ENCODE data around the gene MTA3. TPM values are rescaled to one million over a fixed set of nuclear protein-coding genes. Genes with fewer than 3 reads are reported as not detected.

MTA3 gene
- total and polyA plus RNA-seq, 2 of the 8 experiments (the other 6 are each of a cell fraction or from before 2014, with no cell fraction given), result 125 to 184 TPM

DNA sequence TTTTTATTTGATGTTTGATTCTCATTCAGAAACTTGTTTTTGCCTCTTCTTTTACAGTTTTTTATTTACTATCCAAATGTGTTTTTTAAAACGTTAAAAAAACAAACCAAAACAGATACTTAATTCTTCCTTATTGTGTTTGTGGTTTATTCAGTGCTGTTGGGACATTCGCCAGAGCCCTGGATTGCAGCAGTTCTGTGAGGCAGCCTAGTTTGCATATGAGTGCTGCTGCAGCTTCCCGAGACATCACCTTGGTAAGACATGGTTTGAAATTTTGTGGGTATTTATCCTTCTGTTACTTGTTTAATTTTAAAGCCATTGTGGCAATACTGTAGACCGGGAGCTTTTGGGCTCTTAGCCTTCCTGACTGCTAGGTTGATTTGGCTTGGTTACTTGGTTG is 91.2 kb downstream of the MTA3 start:
- Histone ChIP-seq H3K4me2 (ENCODE audit: insufficient read depth in 1 of 2, low read depth in 2 of 2, low read length in 2 of 2) (no peak overlapping the region), H3K18ac (ENCODE audit: extremely low read depth, low read length) (no peak overlapping the region), H3K4me3 (ENCODE audit: extremely low read depth in 1 of 4, insufficient read depth in 2 of 4, low read depth in 3 of 4, low read length in 4 of 4) (peak overlapping the region in 1 of 4 experiments; percentile 7; a peak in 1 of 8 replicates), H3K9ac (replicated peaks in 1 of 4; ENCODE audit: extremely low read depth in 1 of 4, low read depth in 3 of 4, low read length in 3 of 4) (no peak overlapping the region), H3K27me3 (replicated peaks in 1 of 4; ENCODE audit: control insufficient read depth in 3 of 4, extremely low read depth in 1 of 4, insufficient read depth in 3 of 4, low read length in 3 of 4) (no peaks in the 10 kb centered on the region), H3K23ac (ENCODE audit: insufficient read length) (no peak overlapping the region), H4K20me1 (replicated peaks in 1 of 2; ENCODE audit: control insufficient read depth in 1 of 2, insufficient read depth in 2 of 2, low read length in 2 of 2) (peaks cover 0 to 3% of the 10 kb centered on the region in 2 experiments), H4K91ac (replicated peaks; ENCODE audit: insufficient read length, low read length) (no peak overlapping the region), H3K27ac (ENCODE audit: low read depth, low read length) (no peak overlapping the region), H3K14ac (ENCODE audit: insufficient read length) (no peak overlapping the region), H2AK5ac (ENCODE audit: low read depth, low read length) (no peak overlapping the region), H3K23me2 (ENCODE audit: low read depth, low read length) (no peaks in the 10 kb centered on the region), H2BK12ac (ENCODE audit: low read depth, low read length) (no peak overlapping the region), H2BK5ac (ENCODE audit: low read depth, low read length) (no peak overlapping the region), H3K4ac (replicated peaks; ENCODE audit: insufficient read length, low read depth, low read length) (no peak overlapping the region), H3K79me2 (ENCODE audit: control insufficient read depth in 1 of 2, insufficient read depth in 2 of 2, low read length in 2 of 2) (peaks cover 0 to 52% of the 10 kb centered on the region in 2 experiments; a peak in 3 of 4 replicates), H2BK120ac (replicated peaks; ENCODE audit: low read depth, low read length) (no peak overlapping the region), H3K36me3 (ENCODE audit: control insufficient read depth in 2 of 4, insufficient read depth in 4 of 4, low read length in 3 of 4) (peaks cover 2 to 51% (median 14%) of the 10 kb centered on the region in 4 experiments; a peak in 4 of 8 replicates), H3K9me3 (ENCODE audit: insufficient read depth in 2 of 2, low read depth in 1 of 2, low read length in 1 of 2) (no peaks in the 10 kb centered on the region), H3K4me1 (replicated peaks in 1 of 4; ENCODE audit: control insufficient read depth in 3 of 4, insufficient read depth in 4 of 4, low read length in 3 of 4) (peaks cover 2 to 12% (median 9%) of the 10 kb centered on the region in 4 experiments; a peak in 5 of 7 replicates), H2AFZ (ENCODE audit: low read length) (no peak overlapping the region), H4K8ac (ENCODE audit: extremely low read depth, insufficient read depth, low read length) (no peak overlapping the region), H3K56ac (replicated peaks; ENCODE audit: insufficient read length, low read depth, low read length) (no peak overlapping the region), H4K5ac (ENCODE audit: insufficient read length, low read depth, low read length) (no peak overlapping the region), H3K79me1 (ENCODE audit: low read depth, low read length) (no peaks in the 10 kb centered on the region; the same call in 1 of the 2 replicates), H2BK15ac (ENCODE audit: low read length) (no peak overlapping the region), H2BK20ac (ENCODE audit: low read length) (no peak overlapping the region)
- FAIRE-seq (peak; percentile 82), DNase-seq (ENCODE audit: low read depth in 1 of 2, low spot score in 2 of 2) (no peak)
- POLR2A ChIA-PET (ENCODE audit: partially characterized antibody), result interaction anchor here (1.0 to 1.7 kb wide), 2 partner anchors 52 to 181 kb away, joined by 4 to 5 read pairs; no protein-coding TSS in a partner anchor
- 48% methylated on average over 4 of the region's 4 CpGs; no CpG with 5 or more reads in 1 of the 2 experiments for WGBS, 2 experiments (ENCODE audit: extremely low coverage in 1 of 2, insufficient coverage in 1 of 2, insufficient read length in 1 of 2, insufficient replicate concordance in 2 of 2, low coverage in 1 of 2, low lambda C conversion rate in 2 of 2, missing lambda C conversion rate in 1 of 2)
- CTCF ChIA-PET (ENCODE audit: partially characterized antibody), result interaction anchor here (0.7 kb wide), 1 partner anchor 69 kb away, joined by 3 read pairs; no protein-coding TSS in a partner anchor
- TF ChIP-seq SP1 (IDR thresholded peaks at IDR 0.05; ENCODE audit: low read depth, low read length) (no peak), CTBP2 (IDR thresholded peaks at IDR 0.05; ENCODE audit: borderline replicate concordance, insufficient read depth, insufficient read length, low read length) (no peak), TEAD4 (IDR thresholded peaks at IDR 0.05; ENCODE audit: low read depth, low read length) (no peak), JUN (IDR thresholded peaks at IDR 0.05; ENCODE audit: low read depth, low read length) (no peak), BRCA1 (IDR thresholded peaks at IDR 0.05; ENCODE audit: low read depth, low read length) (no peak), ZNF274 (IDR thresholded peaks at IDR 0.05; ENCODE audit: borderline replicate concordance, extremely low read depth, low read length) (no peak), JUND (IDR thresholded peaks at IDR 0.05; ENCODE audit: low read length) (no peak), CHD1 (IDR thresholded peaks at IDR 0.05; ENCODE audit: low read depth, low read length) (no peak), PHF8 (conservative IDR thresholded peaks at IDR 0.05; ENCODE audit: low read depth, low read length) (no peak), CHD2 (IDR thresholded peaks at IDR 0.05; ENCODE audit: low read length) (no peak), FOSL1 (IDR thresholded peaks at IDR 0.05; ENCODE audit: insufficient read depth, low read depth, low read length) (no peak), GTF2F1 (IDR thresholded peaks at IDR 0.05; ENCODE audit: borderline replicate concordance, low read depth, low read length) (no peak), ASH2L (IDR thresholded peaks at IDR 0.05; ENCODE audit: low read length) (no peak)
- TF ChIP-seq, protein P1, sequence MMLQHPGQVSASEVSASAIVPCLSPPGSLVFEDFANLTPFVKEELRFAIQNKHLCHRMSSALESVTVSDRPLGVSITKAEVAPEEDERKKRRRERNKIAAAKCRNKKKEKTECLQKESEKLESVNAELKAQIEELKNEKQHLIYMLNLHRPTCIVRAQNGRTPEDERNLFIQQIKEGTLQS (IDR thresholded peaks at IDR 0.05; ENCODE audit: insufficient read depth, low read depth, low read length), result no peak

Measured in H1 (cell line).